Activated CD8-positive, alpha-beta T cell treated with anti-CD3 and anti-CD28 coated beads, Interleukin-2, amount 10 ng/mL, durations not matched to agents 7 days and 5 days (primary cell): ENCODE measurements around the gene FRMPD4. TPM values are rescaled to one million over a fixed set of nuclear protein-coding genes. Genes with fewer than 3 reads are reported as not detected.

ENCODE experiments used
- ATAC-seq: fragments of 150-1000 bp; cut with Tn5 transposase; one replicate; pipeline ENCODE4 v1.10.0; 2021; ENCODE audit warnings: moderate library complexity
- CTCF ChIA-PET: fragments of 350-600 bp; sonication (Branson Sonifier 250); formaldehyde crosslinking; loops from one replicate; lab custom pipeline; 2021; ENCODE audit warnings: antibody characterized with exemption; lab: Charles Lee
- POLR2A ChIA-PET: fragments of 350-600 bp; sonication (Branson Sonifier 250); formaldehyde crosslinking; loops from one replicate; lab custom pipeline; 2021; ENCODE audit warnings: antibody characterized with exemption; lab: Charles Lee
- DNase-seq: peaks from one replicate; pipeline ENCODE4 v3.0.0-alpha.2; 2020
- H3K27ac Mint-ChIP-seq: one replicate; pipeline ENCODE4 v1.8.0; 2021; ENCODE audit warnings: mild to moderate bottlenecking, mixed read lengths
- H3K27me3 Mint-ChIP-seq: one replicate; pipeline ENCODE4 v1.8.0; 2021; ENCODE audit warnings: low read depth, mixed read lengths
- H3K36me3 Mint-ChIP-seq: one replicate; pipeline ENCODE4 v1.8.0; 2021; ENCODE audit warnings: low read depth, mixed read lengths
- H3K4me1 Mint-ChIP-seq: one replicate; pipeline ENCODE4 v1.8.0; 2021; ENCODE audit warnings: low read depth, mixed read lengths
- H3K4me3 Mint-ChIP-seq: one replicate; pipeline ENCODE4 v1.8.0; 2021; ENCODE audit warnings: mild to moderate bottlenecking, mixed read lengths
- H3K9me3 Mint-ChIP-seq: one replicate; pipeline ENCODE4 v1.8.0; 2022; ENCODE audit warnings: mixed read lengths; ENCODE audit not compliant: insufficient read depth
- total RNA-seq, 2 experiments: library from RNA; stranded (reverse); gene quantifications; one replicate each; pipeline ENCODE4 v1.2.3, GENCODE V29; 2021

The FRMPD4 gene
- total RNA-seq, 2 experiments from 2014 or later: not detected

GRCh38 chrX:12383196-12383595 lies 244.9 kb downstream of the FRMPD4 start:
- no peak for DNase-seq
- Mint-ChIP-seq H3K36me3 (no peaks in the 10 kb centered on the region), H3K4me3 (no peak overlapping the region), H3K4me1 (no peaks in the 10 kb centered on the region), H3K9me3 (no peaks in the 10 kb centered on the region), H3K27ac (no peak overlapping the region), H3K27me3 (no peaks in the 10 kb centered on the region)
- POLR2A ChIA-PET: no interaction called here
- CTCF ChIA-PET: no interaction called here
- ATAC-seq: no peak

GRCh38 chrX:12390301-12390700 lies 252.0 kb downstream of the FRMPD4 start:
- Mint-ChIP-seq H3K4me1 (no peaks in the 10 kb centered on the region), H3K27ac (no peak overlapping the region), H3K4me3 (no peak overlapping the region), H3K9me3 (no peaks in the 10 kb centered on the region), H3K27me3 (no peaks in the 10 kb centered on the region), H3K36me3 (no peaks in the 10 kb centered on the region)
- CTCF ChIA-PET: no interaction called here
- POLR2A ChIA-PET: no interaction called here
- no peak for DNase-seq
- no peak for ATAC-seq

GRCh38 chrX:12396584-12396983 lies 258.3 kb downstream of the FRMPD4 start:
- H3K9me3 Mint-ChIP-seq: no peaks in the 10 kb centered on the region
- CTCF ChIA-PET: no interaction called here
- H3K4me1 Mint-ChIP-seq: no peaks in the 10 kb centered on the region
- POLR2A ChIA-PET: no interaction called here
- DNase-seq (no peak), ATAC-seq (no peak)
- no peak overlapping the region for H3K27ac Mint-ChIP-seq
- no peaks in the 10 kb centered on the region for H3K36me3 Mint-ChIP-seq
- H3K27me3 Mint-ChIP-seq: no peaks in the 10 kb centered on the region
- H3K4me3 Mint-ChIP-seq: no peak overlapping the region

- ATAC-seq (no peak), DNase-seq (no peak)
- Mint-ChIP-seq H3K36me3 (no peaks in the 10 kb centered on the region), H3K4me3 (no peak overlapping the region), H3K27me3 (no peaks in the 10 kb centered on the region), H3K9me3 (no peaks in the 10 kb centered on the region), H3K4me1 (no peaks in the 10 kb centered on the region), H3K27ac (no peak overlapping the region)
- ChIA-PET POLR2A (no interaction called here), CTCF (no interaction called here)
Measured at GRCh38 chrX:12400218-12400617, 261.9 kb downstream of the FRMPD4 start.

GRCh38 chrX:12401252-12401651 lies 263.0 kb downstream of the FRMPD4 start:
- POLR2A ChIA-PET: no interaction called here
- no peaks in the 10 kb centered on the region for H3K27me3 Mint-ChIP-seq

GRCh38 chrX:12403474-12404082 lies 265.3 kb downstream of the FRMPD4 start:
- H3K27me3 Mint-ChIP-seq: no peaks in the 10 kb centered on the region
- DNase-seq: no peak
- H3K36me3 Mint-ChIP-seq: no peaks in the 10 kb centered on the region
- H3K27ac Mint-ChIP-seq: no peak overlapping the region
- H3K4me1 Mint-ChIP-seq: no peaks in the 10 kb centered on the region
- CTCF ChIA-PET: no interaction called here
- POLR2A ChIA-PET: no interaction called here
- ATAC-seq: no peak
- H3K4me3 Mint-ChIP-seq: no peak overlapping the region
- no peaks in the 10 kb centered on the region for H3K9me3 Mint-ChIP-seq

More at GRCh38 chrX:12401252-12401651, 263.0 kb downstream of the FRMPD4 start:
- Mint-ChIP-seq H3K36me3 (no peaks in the 10 kb centered on the region), H3K27ac (no peak overlapping the region), H3K4me1 (no peaks in the 10 kb centered on the region), H3K9me3 (no peaks in the 10 kb centered on the region), H3K4me3 (no peak overlapping the region)
- CTCF ChIA-PET: no interaction called here
- DNase-seq (no peak), ATAC-seq (no peak)

- H3K4me3 Mint-ChIP-seq: no peak overlapping the region
- ATAC-seq (no peak), DNase-seq (no peak)
- H3K27ac Mint-ChIP-seq: no peak overlapping the region
- H3K27me3 Mint-ChIP-seq: no peaks in the 10 kb centered on the region
- no peaks in the 10 kb centered on the region for H3K9me3 Mint-ChIP-seq
- CTCF ChIA-PET: no interaction called here
- POLR2A ChIA-PET: no interaction called here
- H3K4me1 Mint-ChIP-seq: no peaks in the 10 kb centered on the region
- no peaks in the 10 kb centered on the region for H3K36me3 Mint-ChIP-seq
Measured at GRCh38 chrX:12405306-12405705, 267.0 kb downstream of the FRMPD4 start.

GRCh38 chrX:12410523-12410922 lies 272.2 kb downstream of the FRMPD4 start:
- POLR2A ChIA-PET: no interaction called here
- no peak for ATAC-seq
- CTCF ChIA-PET: no interaction called here

GRCh38 chrX:12411831-12412230 lies 273.6 kb downstream of the FRMPD4 start:
- no peaks in the 10 kb centered on the region for H3K9me3 Mint-ChIP-seq
- no peaks in the 10 kb centered on the region for H3K4me1 Mint-ChIP-seq
- ChIA-PET CTCF (no interaction called here), POLR2A (no interaction called here)
- no peak for ATAC-seq
- no peak overlapping the region for H3K27ac Mint-ChIP-seq
- DNase-seq: no peak
- H3K4me3 Mint-ChIP-seq: no peak overlapping the region
- H3K36me3 Mint-ChIP-seq: no peaks in the 10 kb centered on the region
- no peaks in the 10 kb centered on the region for H3K27me3 Mint-ChIP-seq

More at GRCh38 chrX:12410523-12410922, 272.2 kb downstream of the FRMPD4 start:
- Mint-ChIP-seq H3K36me3 (no peaks in the 10 kb centered on the region), H3K27ac (no peak overlapping the region), H3K9me3 (no peaks in the 10 kb centered on the region), H3K27me3 (no peaks in the 10 kb centered on the region), H3K4me1 (no peaks in the 10 kb centered on the region), H3K4me3 (no peak overlapping the region)
- no peak for DNase-seq

GRCh38 chrX:12412561-12412960 lies 274.3 kb downstream of the FRMPD4 start:
- DNase-seq (no peak), ATAC-seq (no peak)
- no peaks in the 10 kb centered on the region for H3K9me3 Mint-ChIP-seq
- no peaks in the 10 kb centered on the region for H3K36me3 Mint-ChIP-seq
- no peaks in the 10 kb centered on the region for H3K4me1 Mint-ChIP-seq
- ChIA-PET CTCF (no interaction called here), POLR2A (no interaction called here)
- H3K4me3 Mint-ChIP-seq: no peak overlapping the region
- H3K27me3 Mint-ChIP-seq: no peaks in the 10 kb centered on the region
- H3K27ac Mint-ChIP-seq: no peak overlapping the region

- Mint-ChIP-seq H3K4me1 (no peaks in the 10 kb centered on the region), H3K4me3 (no peak overlapping the region), H3K9me3 (no peaks in the 10 kb centered on the region), H3K27me3 (no peaks in the 10 kb centered on the region), H3K36me3 (no peaks in the 10 kb centered on the region), H3K27ac (no peak overlapping the region)
- ChIA-PET CTCF (no interaction called here), POLR2A (no interaction called here)
- ATAC-seq: no peak
- no peak for DNase-seq
Measured at GRCh38 chrX:12419591-12419990, 281.3 kb downstream of the FRMPD4 start.

GRCh38 chrX:12421918-12422317 lies 283.6 kb downstream of the FRMPD4 start:
- Mint-ChIP-seq H3K4me1 (no peaks in the 10 kb centered on the region), H3K4me3 (no peak overlapping the region), H3K9me3 (no peaks in the 10 kb centered on the region), H3K27ac (no peak overlapping the region), H3K27me3 (no peaks in the 10 kb centered on the region), H3K36me3 (no peaks in the 10 kb centered on the region)
- DNase-seq: no peak
- no peak for ATAC-seq
- ChIA-PET POLR2A (no interaction called here), CTCF (no interaction called here)

- H3K27ac Mint-ChIP-seq: no peak overlapping the region
- ChIA-PET CTCF (no interaction called here), POLR2A (no interaction called here)
- H3K36me3 Mint-ChIP-seq: no peaks in the 10 kb centered on the region
- no peak overlapping the region for H3K4me3 Mint-ChIP-seq
- no peaks in the 10 kb centered on the region for H3K4me1 Mint-ChIP-seq
- ATAC-seq (no peak), DNase-seq (no peak)
- no peaks in the 10 kb centered on the region for H3K27me3 Mint-ChIP-seq
- H3K9me3 Mint-ChIP-seq: no peaks in the 10 kb centered on the region
Measured at GRCh38 chrX:12423346-12423745, 285.1 kb downstream of the FRMPD4 start.
